Suppressor macrophage treated with lipopolysaccharide for 1 hour (primary cell): Measurements from ENCODE around the gene OSBPL6.

Experiments used
- DNase-seq, 3 donors: peaks; one replicate each; pipeline ENCODE4 v3.0.0-alpha.2; 2020 to 2022

Gene OSBPL6

DNA sequence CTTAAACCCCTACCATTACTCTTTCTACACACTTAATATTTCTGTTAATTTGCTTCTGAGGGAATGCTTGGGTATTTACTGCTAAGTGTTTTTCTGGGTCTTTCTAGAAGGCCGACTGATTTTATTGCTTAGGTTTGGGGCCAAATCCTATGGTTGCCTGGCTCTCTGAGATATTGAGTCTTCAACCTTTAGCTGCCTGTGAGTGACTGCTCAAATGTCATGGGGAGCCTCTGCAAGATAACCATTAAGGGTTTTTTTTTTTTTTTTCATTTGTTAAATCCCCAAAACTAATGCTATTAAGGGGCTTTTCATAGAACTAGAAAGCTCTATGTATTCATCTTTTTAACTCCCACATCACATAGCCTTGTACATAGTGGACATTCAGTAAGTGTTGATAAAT is 5.0 kb downstream of the OSBPL6 start:
- no peak for DNase-seq

DNA sequence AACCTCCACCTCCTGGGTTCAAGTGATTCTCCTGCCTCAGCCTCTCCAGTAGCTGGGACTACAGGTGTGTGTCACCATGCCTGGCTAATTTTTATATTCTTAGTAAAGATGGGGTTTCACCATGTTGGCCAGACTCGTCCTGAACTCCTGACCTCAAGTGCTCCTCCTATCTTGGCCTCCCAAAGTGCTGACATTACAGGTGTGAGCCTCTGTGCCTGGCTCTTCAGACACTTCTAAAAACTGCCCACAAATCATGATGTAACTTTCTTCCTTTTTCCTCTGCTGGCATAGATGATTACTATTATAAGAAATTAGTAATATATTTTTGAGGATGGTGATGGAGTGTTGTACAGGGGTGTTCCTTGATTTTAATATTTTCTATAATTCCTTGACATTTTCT is 6.0 kb downstream of the OSBPL6 start:
- no peak for DNase-seq

DNA sequence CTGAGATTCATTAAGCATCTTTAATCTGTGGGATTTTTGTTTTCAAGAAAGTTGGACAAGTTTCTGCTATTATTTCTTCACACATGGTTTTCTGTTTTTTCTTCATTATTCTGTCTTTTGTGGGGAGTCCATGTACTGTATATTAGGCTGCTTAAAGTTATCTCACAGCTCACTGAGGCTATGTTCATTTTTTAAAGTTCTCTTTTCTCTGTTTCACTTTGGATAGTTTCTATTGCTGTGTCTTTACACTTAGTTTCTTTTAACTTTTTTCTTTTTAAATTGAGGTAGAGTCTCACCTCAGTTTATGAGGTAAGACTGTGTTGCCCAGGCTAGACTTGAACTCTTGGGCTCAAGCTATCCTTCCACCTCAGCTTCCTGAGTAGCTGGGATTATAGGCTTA is 8.6 kb downstream of the OSBPL6 start:
- no peak for DNase-seq

DNA sequence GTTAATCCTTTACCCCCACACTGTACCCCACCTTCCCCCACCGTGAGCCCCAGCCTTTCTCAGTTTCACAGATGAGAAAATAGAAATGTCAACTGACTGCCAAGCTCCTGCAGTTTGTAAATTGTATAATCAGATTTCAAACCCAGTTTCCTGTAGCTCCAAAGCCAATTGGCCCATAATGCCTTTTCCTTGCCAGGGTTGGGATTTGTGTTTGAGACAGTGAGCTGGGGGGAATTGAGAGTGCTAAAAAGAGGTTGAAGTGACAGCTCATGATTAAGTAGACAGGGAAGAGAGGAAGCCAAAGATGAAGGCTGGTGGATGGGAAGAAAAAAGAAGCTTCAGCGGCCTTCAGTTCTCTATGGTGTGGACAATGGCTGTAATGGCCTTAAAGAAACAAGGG is 10.7 kb downstream of the OSBPL6 start:
- DNase-seq, result no peak

DNA sequence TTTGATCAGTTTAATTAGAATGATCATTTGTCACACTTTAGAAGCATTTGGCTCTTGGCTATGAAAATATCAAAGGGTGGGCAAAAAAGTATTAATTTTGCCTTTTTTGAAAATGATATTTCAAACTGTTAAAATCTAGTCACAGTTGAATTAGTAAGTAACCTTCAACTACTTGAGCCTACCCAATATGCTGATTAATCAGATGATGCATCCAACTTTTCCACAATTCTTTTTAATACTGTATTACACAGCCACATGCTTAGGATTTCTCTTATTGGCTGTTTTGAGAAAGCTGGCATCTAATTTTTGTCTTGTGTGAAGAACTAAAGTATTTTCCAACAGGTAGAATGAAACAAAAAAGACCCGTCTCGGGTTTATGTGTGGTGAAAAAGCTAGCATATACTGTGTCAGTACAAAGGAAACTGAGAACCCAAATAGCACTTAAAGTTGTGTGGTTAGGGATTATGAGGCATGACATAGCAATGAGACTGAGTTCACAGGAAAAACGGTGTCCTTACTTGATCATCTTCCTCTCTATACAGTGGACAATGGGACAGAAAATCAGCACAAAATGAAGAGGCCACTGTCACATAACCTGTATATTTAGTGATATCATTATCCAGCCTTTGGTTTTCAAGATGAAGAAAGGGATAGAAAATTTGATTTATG is 11.7 kb downstream of the OSBPL6 start:
- no peak for DNase-seq

DNA sequence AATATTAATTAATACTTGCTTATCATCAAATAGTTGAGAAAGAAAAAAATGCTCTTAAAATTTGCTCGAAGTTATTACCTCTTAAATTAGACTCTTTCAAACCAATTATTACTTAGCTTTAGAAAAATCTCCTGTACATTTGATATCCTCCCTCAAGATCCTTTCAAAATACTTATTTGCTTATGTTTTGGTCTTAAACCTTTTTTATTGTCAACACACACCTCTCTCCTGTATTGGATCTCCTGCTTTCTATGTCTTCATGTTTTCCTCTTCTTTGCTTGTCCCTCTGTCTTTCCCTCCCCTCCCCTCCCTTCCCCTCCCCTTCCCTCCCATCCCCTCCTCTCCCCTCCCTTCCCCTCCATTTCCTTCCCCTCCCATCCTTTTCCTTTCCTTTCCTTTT is 14.0 kb downstream of the OSBPL6 start:
- DNase-seq, result peak in 1 of 3 donors; percentile 7

DNA sequence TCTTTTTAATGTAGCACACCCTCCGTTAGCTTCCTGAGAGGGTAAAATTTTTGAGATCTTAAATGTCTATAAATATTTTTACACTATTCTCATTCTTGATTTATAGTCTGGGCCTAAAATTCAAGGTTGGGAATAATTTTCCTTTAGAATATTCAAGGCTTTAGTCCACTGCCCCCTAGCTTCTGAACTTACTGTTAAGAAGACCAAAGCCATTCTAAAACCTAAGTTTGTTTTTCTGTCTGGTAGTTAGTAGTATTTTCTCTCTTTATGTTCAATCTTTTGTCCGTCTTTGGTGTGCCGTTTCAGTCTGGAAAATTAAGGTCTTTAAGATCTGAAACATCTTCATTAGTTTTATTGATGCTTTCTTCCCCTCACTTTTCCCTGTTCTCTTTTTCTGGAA is 14.5 kb downstream of the OSBPL6 start:
- peak; percentile 15 to 40 (median 22) for DNase-seq

DNA sequence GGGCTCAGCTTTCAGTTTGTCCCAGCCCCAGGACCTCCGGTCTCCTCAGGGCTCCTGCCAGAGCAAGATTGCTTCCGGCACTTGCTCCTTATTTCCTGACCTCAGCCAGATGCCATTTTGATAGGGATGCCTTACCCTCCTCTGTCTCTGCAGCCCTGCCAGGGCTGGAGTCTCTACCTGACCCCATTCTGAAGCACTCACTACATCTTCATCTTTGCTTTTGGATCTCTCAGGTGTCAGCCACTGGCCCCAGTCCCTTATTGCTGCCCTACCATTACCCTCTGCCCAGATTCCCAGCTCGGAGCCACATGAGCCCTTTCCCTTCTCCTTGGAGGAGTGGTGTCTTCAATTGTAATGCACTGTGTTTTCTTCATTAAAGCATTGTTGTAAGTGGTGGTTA is 17.1 kb downstream of the OSBPL6 start:
- DNase-seq, result peak in 1 of 3 donors; percentile 13

DNA sequence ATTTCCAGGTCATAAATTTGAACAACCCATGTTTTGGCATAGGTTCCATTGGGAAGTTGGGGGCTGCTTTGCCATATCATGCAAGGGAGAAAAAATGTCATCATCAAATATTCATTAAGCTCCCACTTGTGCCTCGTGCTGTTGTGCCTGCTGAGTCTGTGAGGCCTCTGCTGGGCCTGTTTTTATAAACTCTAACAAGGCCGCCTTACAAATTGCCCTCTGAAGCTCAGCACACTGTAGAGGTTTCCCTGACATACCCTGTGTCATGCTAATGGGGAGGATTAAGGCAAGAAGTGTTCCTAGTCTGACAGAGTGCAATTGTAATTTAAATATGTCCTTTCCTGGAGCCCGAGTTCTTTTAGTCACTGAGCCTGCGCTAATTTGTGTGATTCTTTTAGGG is 17.6 kb downstream of the OSBPL6 start:
- DNase-seq, result peak in 1 of 3 donors; percentile 8

DNA sequence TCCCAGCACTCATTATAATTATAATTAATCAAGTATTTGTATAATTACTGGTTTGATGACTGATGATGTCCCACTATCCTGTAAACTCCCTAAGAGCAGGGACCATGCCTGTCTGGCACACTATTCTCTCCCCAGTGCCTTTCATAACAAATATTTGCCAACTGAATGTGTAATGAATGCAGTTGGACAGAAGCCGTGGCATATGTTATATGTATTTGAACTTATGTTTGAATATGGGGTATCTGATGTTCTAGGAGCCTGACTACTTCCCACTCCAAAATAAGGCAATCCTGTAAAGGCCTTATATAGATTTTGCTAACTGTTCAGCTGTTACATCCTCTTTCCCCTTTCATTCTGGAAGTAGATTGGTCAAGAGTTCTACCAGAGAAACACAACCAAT is 19.7 kb downstream of the OSBPL6 start:
- DNase-seq, result peak in 1 of 3 donors; percentile 12

DNA sequence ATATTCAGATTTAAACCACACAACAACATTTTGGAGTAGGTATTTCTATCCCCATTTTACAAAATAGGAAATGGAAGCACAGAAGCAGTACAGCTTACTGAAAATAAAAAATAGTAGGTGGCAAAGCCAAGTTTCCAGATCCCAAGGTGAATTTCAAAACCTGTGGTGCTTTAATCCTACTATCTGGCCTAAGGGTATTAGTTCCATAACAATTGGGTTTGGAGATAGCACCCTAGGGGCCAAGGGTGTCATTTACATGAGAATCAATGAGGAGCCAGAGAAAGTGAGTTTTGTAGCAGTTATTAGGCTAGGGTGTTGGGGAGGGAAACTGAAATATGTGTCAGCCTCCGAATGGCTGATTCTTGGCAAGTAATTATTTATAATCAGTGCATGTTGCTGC is 24.9 kb downstream of the OSBPL6 start:
- peak in 1 of 3 donors; percentile 6 for DNase-seq

DNA sequence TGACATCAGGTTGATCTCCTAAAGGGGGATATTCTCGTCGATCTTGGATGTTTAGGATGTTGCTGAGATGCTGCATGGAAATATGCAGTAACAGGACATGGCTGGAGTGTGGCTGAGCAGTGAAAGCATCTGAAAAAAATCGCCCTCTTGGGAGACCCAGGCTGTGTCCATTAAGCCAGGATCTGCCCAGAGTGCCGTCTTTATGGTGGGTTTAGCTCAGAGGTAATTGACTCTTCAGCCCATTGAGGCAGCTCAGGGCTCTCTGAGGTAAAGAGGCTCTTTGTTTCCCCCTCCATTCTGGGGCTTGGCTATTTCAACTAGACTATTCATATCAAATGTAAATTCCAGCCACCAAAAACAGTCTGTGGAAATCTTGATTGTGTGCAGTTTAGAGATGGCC is 26.5 kb downstream of the OSBPL6 start:
- peak in 1 of 3 donors; percentile 5 for DNase-seq

DNA sequence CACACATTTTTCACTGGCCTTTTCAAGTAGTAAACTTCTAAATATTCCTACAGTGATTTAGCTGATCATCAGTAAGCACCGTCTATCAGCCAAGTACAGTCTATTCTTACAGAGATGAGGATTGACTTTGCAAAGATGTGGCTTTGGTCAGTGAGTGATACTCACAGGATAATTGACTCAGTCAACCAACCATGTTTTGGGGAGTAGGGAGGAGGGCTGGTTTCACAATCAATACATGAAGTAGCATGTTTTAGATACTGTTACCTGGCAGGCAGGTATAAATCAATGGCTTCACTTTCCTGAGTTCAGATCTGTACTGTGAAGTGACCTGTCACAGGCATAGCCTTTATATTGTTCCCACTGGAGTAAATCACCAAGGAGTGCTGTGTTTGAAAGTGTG is 27.2 kb downstream of the OSBPL6 start:
- DNase-seq, result peak in 1 of 3 donors; percentile 9

DNA sequence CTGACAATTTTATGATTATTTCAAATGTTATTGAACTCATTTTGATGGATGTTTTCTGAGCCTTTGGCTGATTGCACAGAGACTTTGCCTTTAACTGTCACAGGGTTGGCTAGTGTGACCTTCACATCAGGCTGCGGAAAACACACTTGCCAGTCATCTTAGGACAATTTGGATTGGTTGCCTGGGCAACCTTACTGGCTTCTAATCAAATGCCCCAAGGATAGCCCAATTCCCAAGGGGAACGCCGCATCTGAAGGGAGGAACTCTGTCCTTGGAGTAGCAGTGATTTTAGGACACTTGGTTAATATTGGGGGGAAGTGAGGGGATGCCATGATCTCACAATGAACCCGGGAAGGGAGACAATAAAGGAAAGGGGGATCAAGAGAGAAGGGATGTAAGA is 29.5 kb downstream of the OSBPL6 start:
- DNase-seq, result peak in 1 of 3 donors; percentile 11

DNA sequence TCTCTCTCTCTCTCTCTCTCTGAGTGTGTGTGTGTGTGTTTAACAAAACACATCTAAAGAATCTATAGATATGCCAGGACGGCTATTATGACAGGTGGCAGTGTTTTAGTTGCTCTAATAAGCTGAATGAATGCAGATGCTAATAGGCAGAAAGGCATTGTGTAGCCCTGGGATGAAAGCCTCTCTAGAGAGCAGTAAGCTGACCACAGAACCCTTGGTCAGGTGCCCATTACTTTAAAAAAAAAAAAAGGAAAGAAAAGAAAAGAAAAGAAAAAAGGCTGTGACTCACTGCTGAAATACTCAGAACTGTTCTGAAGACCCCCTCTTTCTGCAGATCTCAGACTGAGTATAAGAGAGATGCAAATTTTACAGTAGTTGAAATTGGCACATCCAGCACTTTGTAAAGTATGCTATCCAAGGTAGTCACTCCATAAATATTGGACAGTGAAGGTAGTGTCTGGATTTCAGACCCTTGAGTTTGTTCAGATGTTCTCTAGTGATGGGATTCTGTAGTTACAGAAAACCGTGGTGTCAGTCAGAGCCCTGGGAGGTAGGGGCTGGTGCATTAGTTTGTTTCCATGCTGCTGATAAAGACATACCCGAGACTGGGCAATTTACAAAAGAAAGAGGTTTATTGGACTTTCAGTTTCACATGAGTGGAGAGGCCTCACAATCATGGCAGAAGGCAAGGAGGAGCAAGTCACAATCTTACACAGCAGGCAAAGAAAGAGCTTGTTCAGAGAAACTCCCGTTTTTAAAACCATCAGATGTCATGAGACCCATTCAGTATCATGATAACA is 30.9 kb downstream of the OSBPL6 start:
- DNase-seq, result peak in 1 of 3 donors; percentile 7

DNA sequence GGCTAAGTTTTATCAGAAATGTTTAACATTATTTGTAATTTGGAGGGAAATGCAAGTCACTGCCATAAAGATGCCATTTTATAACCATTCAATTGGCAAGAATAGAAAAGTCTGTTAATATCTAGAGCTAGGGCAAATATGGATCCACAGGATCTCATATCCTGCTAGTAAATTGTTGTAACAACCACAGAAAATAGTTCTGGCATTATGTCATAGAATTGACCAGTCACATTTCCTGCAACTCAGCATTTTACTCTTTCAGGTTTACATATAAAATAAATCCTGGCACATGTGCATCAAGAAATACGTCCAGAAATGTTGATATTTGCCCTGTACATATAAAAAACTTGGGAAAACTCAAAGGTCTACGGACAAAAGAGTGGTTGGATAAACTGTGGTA is 32.9 kb downstream of the OSBPL6 start:
- DNase-seq, result no peak

DNA sequence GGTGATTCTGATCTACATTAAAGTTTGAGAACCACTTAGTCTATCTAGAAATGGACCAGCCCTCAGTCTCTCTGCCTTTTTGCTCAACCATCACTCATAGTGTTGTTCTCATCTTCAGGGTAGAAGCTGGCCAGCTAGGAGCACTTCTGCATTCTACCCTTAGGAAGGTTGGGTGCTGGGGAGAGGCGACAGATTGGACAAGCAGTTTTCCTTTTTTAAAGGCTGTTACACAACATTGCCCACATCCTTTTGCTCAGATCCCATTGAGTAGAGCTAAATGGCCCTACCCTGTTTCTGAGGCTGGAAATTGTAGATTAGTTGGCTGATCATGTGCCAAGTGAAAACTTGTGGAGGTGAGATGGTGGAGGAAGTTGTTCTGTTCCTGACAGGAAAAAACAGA is 35.6 kb downstream of the OSBPL6 start:
- DNase-seq, result peak; percentile 22 to 32 (median 25)

DNA sequence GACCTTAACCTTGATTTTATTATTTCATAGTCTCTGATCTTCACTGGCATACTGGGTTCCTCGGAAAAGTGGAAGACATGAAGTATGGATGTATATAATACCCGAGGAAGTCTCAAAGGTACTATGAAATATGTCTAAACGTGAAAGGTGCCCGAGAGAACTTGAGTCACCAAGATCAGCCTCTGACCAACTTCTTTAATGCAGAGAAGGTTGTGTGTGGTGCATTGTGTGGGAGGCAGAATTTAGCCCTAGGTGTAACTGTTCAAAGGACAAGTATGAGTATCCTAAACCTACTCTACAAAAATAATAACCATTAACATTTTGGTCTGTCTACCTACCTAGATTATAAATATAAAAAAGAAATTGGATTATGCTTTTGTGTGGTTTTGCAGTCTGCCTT is 36.1 kb downstream of the OSBPL6 start:
- DNase-seq, result no peak

DNA sequence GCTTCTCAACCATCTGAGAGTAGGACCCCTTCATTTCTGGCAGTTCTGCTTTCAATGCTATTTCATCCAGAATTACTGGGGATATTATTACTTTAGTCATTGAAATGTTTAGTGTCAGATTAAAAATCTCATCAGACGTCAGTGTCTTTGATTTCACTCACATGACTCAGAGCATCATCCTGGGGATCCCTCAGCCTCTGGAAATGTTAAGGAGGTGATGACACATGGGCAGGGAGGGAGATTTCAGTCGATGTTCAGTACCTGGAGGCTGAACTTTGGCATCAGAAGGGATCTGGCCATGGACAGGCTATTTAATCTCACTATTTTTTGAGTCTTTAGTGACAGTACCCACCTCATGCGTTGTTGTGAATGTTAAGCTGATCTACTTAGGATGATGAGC is 39.1 kb downstream of the OSBPL6 start:
- DNase-seq, result no peak

DNA sequence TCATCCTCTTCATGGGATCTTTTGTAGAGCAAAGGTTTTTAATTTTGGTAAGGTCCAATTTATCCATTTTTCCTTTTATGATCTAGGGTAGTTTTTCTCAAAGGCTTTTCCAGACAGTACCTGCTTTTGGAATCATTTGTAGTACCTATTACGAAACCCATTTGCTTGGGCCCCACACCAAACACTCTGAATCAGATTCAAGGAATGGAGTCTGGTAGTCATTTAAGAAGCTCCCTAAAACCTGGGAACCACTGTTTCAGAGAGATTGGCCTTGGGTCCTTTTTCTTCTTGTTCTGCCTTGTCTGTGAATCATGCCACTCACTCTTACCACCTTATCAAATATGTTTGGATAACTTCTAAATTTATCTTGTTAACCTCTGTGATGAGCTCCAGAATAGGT is 40.3 kb downstream of the OSBPL6 start:
- DNase-seq, result no peak

DNA sequence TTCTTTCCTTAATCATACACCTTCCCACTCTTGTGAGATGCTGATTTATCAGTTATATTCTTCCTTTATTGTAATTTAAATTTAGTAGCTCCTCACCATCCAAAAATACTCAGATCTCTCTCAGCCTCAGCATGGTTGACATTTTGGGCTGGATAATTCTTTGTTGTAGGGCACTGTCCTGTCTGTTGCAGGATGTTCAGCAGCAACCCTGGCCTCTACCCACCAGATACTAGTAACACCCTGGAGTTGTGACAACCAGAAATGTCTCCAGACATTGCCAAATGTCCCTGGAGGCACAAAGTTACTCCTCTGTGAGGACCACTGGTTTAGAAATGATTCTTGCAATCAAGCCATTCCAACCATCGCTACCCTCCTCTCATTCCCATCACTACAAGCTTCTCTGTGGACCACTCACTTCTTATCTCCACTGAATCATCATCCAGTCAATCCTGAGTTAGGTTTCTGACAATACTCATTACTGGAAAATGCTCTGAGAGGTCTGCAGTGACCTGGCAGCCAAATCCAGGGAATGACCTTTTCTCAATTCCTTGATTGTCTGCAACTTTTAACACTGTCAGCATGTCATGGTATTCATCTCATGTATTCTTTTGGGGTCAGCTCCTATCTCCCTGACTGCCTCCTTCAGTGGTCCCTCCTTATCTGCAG is 43.3 kb downstream of the OSBPL6 start:
- no peak for DNase-seq

DNA sequence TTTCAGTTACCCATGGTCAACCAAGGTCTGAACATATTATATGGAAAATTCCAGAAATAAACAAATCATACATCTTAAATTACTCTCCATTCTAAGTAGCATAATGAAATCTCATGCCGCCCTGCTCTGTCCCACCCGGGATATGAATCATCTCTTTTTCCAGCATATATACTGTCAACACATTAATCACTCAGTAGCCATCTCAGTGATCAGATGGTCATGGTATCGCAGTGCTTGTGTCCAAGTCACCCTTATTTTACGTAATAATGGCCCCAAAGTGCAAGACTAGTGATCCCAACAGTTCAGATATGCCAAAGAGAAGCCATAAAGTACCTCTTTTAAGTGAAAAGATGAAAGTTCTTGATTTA is 43.8 kb downstream of the OSBPL6 start:
- no peak for DNase-seq

DNA sequence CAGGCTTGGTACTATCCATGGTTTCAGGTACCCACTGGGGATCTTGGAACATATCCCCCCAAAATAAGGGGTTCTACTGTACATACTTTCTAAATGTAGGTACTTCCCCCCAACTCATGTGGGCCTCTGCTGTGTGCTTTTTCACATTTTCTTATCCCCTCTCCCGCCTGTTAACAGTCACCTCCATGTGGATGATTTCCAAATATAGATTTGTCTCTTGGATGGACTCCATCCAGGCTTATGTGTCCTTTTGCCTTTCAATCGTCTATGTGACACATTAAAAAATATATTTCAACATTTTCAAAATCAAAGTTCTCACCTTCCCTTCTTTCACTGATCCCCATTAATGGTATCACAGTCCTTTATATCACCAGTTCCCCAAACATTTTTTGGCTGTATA is 44.4 kb downstream of the OSBPL6 start:
- DNase-seq, result no peak
